ENCODE results near the gene ICE2. TPM values are rescaled to one million over a fixed set of nuclear protein-coding genes. Genes with fewer than 3 reads are reported as not detected.

ICE2 gene
- total RNA-seq, 1 donor from 2014 or later, result 21.9 TPM

GRCh38 chr15:60507596-60508424 is 28.9 kb upstream of the ICE2 start:
- ATAC-seq (peak; percentile 77), DNase-seq (ENCODE audit: missing footprints) (no peak)
- intact Hi-C loops (cut with DNase I), result loop anchor here (5.0 kb wide), 2 partner anchors 409 to 1324 kb away; no protein-coding TSS in a partner anchor

- intact Hi-C loops (cut with DNase I), result no loop called here
- no peak for ATAC-seq
- DNase-seq (ENCODE audit: missing footprints), result no peak
These were observed 17.9 kb upstream of the ICE2 start for GRCh38 chr15:60496853-60497252.

DNA sequence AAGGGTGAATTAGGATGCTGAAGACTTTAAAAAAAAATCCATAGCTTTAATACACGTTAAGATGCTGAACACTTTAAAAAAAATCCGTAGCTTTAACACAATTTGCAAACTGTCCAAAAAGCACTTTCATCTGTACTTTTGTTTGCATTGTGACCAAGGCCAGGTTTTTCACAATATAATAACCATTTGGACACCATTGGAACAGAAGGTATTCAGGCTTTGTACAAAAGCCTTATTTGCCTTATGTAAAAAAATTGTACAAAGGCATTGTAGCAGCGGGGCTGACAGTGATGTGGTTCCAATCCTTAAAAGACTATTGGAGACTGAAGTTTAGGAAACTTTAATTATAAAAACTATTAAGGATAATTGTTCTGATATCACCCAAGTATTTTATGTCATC is 15.2 kb upstream of the ICE2 start:
- intact Hi-C loops (cut with DNase I), result no loop called here
- no peak for ATAC-seq
- DNase-seq (ENCODE audit: missing footprints), result no peak

- intact Hi-C loops (cut with DNase I), result no loop called here
- DNase-seq (ENCODE audit: missing footprints) (no peak), ATAC-seq (no peak)
These were observed 14.2 kb upstream of the ICE2 start for GRCh38 chr15:60493166-60493565.

- intact Hi-C loops (cut with DNase I), result no loop called here
- DNase-seq (ENCODE audit: missing footprints) (no peak), ATAC-seq (no peak)
These were observed 7.8 kb upstream of the ICE2 start for GRCh38 chr15:60486742-60487141.

- no peak for DNase-seq (ENCODE audit: missing footprints)
- intact Hi-C loops (cut with DNase I), result no loop called here
- no peak for ATAC-seq
These were observed 6.6 kb upstream of the ICE2 start for GRCh38 chr15:60485365-60486055.

GRCh38 chr15:60483042-60483441 is 4.1 kb upstream of the ICE2 start:
- ATAC-seq (no peak), DNase-seq (ENCODE audit: missing footprints) (no peak)
- intact Hi-C loops (cut with DNase I), result no loop called here

DNA sequence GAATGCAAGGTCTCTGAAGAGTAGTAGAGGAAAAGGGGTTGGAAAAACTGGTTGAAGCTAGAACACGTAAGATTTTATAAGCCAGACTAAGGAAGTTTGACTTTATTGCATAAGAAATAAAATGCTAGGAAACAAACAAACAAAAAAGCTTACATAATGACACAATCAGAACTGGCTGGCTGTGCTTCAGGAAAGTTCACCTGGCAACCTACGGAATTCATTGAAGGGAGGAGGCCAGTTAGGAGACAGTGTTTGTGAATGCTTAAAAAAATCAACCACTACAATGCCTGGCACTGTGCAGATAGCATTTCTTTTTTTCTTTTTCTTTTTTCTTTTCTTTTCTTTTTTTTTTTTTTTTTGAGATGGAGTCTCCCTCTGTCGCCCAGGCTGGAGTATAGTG is 1.9 kb upstream of the ICE2 start:
- ATAC-seq (no peak), DNase-seq (ENCODE audit: missing footprints) (no peak)
- intact Hi-C loops (cut with DNase I), result no loop called here

DNA sequence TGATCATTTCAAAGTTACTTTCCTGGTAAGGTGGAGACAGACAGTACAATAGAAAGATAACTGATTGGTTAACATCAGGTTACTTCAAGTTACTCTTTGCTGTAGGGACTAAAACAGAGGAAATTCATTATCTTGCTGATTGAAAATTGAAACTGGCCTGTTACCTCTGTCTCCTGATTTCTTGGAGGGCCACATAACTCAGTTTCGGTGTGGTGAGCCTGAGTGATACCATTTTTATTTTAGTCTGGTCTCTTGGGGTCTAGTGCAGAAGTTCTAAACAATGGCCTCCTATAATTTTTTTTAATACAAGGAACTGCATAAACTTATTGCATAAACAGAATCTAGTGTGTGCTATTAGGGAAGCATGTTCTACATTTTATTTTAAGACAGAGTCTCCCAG is 1.2 kb upstream of the ICE2 start:
- intact Hi-C loops (cut with DNase I), result no loop called here
- no peak for DNase-seq (ENCODE audit: missing footprints)

DNA sequence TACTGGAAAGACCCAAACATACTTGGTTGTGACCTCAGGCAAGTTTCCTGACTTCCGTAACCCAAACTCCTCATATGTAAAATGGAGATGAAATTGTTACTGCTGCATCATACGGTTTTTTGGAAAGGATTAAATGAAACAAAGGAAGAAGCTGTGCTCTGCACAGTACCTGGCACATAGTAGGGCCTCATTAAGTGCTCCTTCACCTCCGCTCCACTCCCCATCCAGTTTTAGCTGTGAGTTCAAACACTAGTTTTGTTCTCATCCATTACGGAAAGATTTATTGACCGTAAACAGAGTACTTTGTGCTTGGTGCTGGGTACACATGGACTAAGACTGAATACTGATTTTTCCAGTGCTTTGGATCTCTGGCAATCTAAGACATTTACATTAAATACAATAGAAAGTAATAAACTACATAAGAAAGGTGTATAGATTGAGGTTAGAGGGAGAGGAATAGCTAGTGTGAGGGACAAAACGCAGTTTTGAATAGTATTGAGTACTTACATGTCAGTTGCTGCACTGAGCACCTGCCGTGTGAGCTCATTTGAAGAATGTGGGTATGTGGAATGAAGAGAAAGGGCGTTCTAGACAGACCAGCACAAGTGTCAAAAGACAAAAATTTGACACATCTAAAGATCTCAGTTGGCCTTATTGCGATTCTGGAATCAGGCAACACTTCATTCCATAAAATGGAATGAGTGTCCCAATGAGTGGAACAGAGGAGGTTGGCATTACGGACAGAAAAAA is 594 bp upstream of the ICE2 start:
- ATAC-seq, result no peak
- DNase-seq (ENCODE audit: missing footprints), result no peak
- intact Hi-C loops (cut with DNase I), result no loop called here

More for the DNA sequence above, 1.2 kb upstream of the ICE2 start:
- no peak for ATAC-seq

DNA sequence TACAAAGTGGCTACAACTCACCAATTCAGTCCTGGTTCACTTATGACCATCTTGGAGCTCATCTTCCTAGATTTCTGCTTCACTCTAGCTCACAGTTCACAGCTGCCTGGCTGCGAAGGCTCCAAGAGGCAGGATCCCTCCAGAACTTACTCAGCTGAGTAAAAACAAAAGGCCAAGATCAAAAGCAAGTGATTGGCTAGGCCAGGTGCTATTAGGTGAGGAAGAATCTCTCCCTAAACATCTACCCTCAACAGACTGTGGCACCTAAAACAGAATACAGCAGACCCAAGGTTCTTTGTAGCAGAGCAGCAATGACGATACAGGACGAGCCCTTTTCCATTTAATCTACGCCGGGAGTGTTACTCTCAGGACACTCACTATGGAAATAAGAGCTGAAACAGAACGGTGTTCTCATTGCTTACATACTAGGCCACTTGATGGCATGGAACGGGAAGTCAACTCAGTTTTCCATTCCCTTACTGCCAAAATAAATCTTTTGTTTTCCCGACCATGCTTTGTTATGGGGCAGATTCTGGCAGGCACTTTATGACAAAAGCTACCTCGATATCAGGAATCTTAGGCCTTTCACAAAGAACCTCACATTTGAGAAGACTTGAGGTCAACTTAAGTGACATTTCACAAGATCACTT is 901 bp downstream of the ICE2 start:
- intact Hi-C loops (cut with DNase I), result no loop called here
- DNase-seq (ENCODE audit: missing footprints) (no peak), ATAC-seq (peak; percentile 23)

GRCh38 chr15:60477164-60477563 is 1.8 kb downstream of the ICE2 start:
- ATAC-seq (no peak), DNase-seq (ENCODE audit: missing footprints) (no peak)
- intact Hi-C loops (cut with DNase I), result no loop called here

GRCh38 chr15:60476713-60477112 is 2.2 kb downstream of the ICE2 start:
- intact Hi-C loops (cut with DNase I), result no loop called here
- DNase-seq (ENCODE audit: missing footprints), result no peak
- ATAC-seq, result no peak

DNA sequence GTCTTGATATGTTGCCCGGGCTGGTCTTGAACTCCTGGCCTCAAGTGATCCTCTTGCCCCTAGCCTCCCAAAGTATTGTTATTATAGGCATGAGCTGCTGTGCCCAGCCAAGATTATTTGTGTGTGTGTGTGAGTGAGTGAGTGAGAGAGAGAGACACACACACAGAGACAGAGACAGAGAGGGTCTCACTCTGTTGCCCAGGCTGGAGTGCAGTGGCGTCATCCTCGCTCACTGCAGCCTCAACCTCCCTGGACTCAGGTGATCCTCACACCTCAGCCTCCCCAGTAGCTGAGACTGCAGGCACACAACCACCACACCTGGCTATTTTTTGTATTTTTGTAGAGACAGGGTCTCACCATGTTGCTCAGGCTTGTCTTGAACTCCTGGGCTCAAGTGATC is 5.8 kb downstream of the ICE2 start:
- no peak for ATAC-seq
- DNase-seq (ENCODE audit: missing footprints), result no peak
- intact Hi-C loops (cut with DNase I), result no loop called here

- ATAC-seq, result no peak
- intact Hi-C loops (cut with DNase I), result no loop called here
- DNase-seq (ENCODE audit: missing footprints), result no peak
These were observed 7.6 kb downstream of the ICE2 start for GRCh38 chr15:60471314-60471713.

DNA sequence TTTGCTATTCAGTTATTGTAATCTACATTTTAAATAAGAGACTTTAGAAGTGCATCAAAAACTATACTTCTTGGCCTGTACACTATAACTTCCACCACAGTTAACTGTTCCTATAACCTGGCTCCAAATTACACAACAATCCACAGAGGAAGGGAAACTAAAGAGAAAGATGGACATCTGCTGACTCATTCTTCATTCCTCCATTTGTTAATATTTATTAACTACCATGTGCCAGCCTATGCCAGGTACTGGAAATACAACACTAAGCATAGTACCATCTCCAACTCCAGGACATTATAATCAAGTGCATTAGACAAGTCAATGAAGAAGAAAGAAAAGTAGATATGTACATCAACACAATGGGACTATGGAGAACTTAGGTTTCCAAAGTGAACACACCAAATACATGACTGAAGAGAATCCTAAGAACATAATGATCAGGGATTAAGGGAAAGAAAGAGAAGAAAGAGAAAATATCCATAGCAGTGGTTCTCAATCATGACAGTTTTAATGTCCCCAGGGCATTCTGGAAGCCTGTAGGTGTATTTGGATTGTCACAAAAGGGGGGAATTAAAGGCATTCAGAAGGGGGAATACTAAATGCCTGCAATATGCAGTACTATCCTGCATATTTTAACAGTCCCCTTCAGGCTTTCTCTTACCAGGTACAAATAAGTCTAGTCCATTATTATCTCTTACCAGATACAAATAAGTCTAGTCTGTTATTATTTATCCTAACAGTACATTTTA is 8.9 kb downstream of the ICE2 start:
- DNase-seq (ENCODE audit: missing footprints) (no peak), ATAC-seq (no peak)
- intact Hi-C loops (cut with DNase I), result no loop called here

DNA sequence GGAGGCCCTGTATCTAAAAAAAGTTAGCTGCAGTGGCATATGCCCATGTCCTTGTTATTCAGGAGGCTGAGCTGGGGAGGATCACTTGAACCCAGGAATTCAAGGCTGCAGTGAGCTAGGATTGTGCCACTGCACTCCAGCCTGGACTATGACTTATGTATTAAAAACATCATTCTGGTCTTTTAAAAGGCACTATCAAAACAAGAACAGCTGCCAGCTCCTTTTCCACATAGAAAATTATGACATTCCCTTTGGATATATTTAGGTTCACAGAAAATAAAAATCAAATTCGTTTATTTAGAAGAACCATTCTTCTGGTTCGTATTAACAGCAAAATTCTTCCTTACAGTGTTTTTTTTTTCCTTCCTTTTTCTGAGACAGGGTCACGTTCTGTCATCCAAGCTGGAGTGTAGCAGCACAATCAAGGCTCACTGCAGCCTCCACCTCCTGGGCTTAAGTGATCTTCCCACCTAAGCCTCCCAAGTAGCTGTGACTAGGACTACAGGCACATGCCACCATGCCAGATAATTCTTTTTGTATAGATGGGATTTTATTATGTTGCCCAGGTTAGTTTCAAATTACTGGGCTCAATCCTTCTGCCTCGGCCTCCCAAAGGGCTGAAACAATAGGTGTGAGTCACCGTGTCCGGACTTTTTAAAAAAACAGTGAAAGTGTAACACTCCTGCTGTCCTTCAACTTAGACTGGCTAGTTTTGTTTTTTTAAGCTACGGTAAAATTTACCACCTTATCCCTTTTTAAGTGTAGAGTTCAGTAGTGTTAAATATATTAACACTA is 13.9 kb downstream of the ICE2 start:
- no peak for ATAC-seq
- no peak for DNase-seq (ENCODE audit: missing footprints)

DNA sequence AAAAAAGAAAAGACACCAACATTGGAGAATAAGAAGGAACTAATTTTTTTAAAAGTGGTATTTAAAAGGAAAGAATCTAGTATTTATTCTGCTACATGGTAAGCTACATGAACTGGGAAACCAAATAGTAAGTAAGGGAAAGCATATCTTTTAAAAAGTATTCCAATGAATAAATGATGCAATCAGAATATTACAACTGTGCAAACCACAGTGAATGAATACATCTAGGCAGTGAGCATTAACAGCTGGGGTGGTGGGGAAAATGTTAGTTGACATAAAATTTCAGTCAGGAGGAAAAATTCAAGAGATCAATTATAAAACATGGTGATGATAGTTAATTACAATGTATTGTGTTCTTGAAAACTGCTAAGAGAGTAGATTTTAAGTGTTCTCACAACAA is 16.9 kb downstream of the ICE2 start:
- ATAC-seq (no peak), DNase-seq (ENCODE audit: missing footprints) (no peak)
- intact Hi-C loops (cut with DNase I), result no loop called here

More for the DNA sequence above, 13.9 kb downstream of the ICE2 start:
- intact Hi-C loops (cut with DNase I), result no loop called here
